ENCODE measurements around the gene GRIN2A.

Gene GRIN2A

GRCh38 chr16:10097271-10097670, 85.0 kb downstream of the GRIN2A start:
- Histone ChIP-seq H3K36me3 (ENCODE audit: control insufficient read depth, insufficient read depth, low read length) (no peaks in the 10 kb centered on the region), H3K9me3 (ENCODE audit: control insufficient read depth, low read length) (no peaks in the 10 kb centered on the region), H3K9ac (ENCODE audit: low read length) (no peak overlapping the region), H3K4me1 (ENCODE audit: control insufficient read depth, insufficient read depth, low read length) (no peaks in the 10 kb centered on the region), H3K27me3 (ENCODE audit: control insufficient read depth, insufficient read depth, low read length) (no peaks in the 10 kb centered on the region), H3K4me3 (ENCODE audit: low read length) (no peak overlapping the region)

GRCh38 chr16:10093576-10093975, 88.7 kb downstream of the GRIN2A start:
- Histone ChIP-seq H3K4me1 (ENCODE audit: control insufficient read depth, insufficient read depth, low read length) (no peaks in the 10 kb centered on the region), H3K9ac (ENCODE audit: low read length) (no peak overlapping the region), H3K9me3 (ENCODE audit: control insufficient read depth, low read length) (no peaks in the 10 kb centered on the region), H3K4me3 (ENCODE audit: low read length) (no peak overlapping the region), H3K36me3 (ENCODE audit: control insufficient read depth, insufficient read depth, low read length) (no peaks in the 10 kb centered on the region), H3K27me3 (ENCODE audit: control insufficient read depth, insufficient read depth, low read length) (no peaks in the 10 kb centered on the region)

GRCh38 chr16:10090816-10091215, 91.4 kb downstream of the GRIN2A start:
- H3K36me3 ChIP-seq (ENCODE audit: control insufficient read depth, insufficient read depth, low read length), result no peaks in the 10 kb centered on the region
- H3K4me3 ChIP-seq (ENCODE audit: low read length), result no peak overlapping the region
- peaks cover 4% of the 10 kb centered on the region for H3K4me1 ChIP-seq (ENCODE audit: control insufficient read depth, insufficient read depth, low read length)
- no peak overlapping the region for H3K9ac ChIP-seq (ENCODE audit: low read length)
- H3K27me3 ChIP-seq (ENCODE audit: control insufficient read depth, insufficient read depth, low read length), result no peaks in the 10 kb centered on the region
- no peaks in the 10 kb centered on the region for H3K9me3 ChIP-seq (ENCODE audit: control insufficient read depth, low read length)

- Histone ChIP-seq H3K27me3 (ENCODE audit: control insufficient read depth, insufficient read depth, low read length) (no peaks in the 10 kb centered on the region), H3K9me3 (ENCODE audit: control insufficient read depth, low read length) (no peaks in the 10 kb centered on the region), H3K36me3 (ENCODE audit: control insufficient read depth, insufficient read depth, low read length) (no peaks in the 10 kb centered on the region), H3K4me1 (ENCODE audit: control insufficient read depth, insufficient read depth, low read length) (peaks cover 4% of the 10 kb centered on the region), H3K9ac (ENCODE audit: low read length) (no peak overlapping the region), H3K4me3 (ENCODE audit: low read length) (no peak overlapping the region)
Measured at GRCh38 chr16:10088380-10088793, 93.8 kb downstream of the GRIN2A start.

- no peak overlapping the region for H3K9ac ChIP-seq (ENCODE audit: low read length)
- H3K27me3 ChIP-seq (ENCODE audit: control insufficient read depth, insufficient read depth, low read length), result no peaks in the 10 kb centered on the region
- no peak overlapping the region for H3K4me3 ChIP-seq (ENCODE audit: low read length)
- H3K36me3 ChIP-seq (ENCODE audit: control insufficient read depth, insufficient read depth, low read length), result no peaks in the 10 kb centered on the region
- no peaks in the 10 kb centered on the region for H3K9me3 ChIP-seq (ENCODE audit: control insufficient read depth, low read length)
- peaks cover 4% of the 10 kb centered on the region for H3K4me1 ChIP-seq (ENCODE audit: control insufficient read depth, insufficient read depth, low read length)
Measured at GRCh38 chr16:10087151-10087550, 95.1 kb downstream of the GRIN2A start.

GRCh38 chr16:10086620-10087019, 95.6 kb downstream of the GRIN2A start:
- Histone ChIP-seq H3K4me1 (ENCODE audit: control insufficient read depth, insufficient read depth, low read length) (peaks cover 5% of the 10 kb centered on the region), H3K36me3 (ENCODE audit: control insufficient read depth, insufficient read depth, low read length) (no peaks in the 10 kb centered on the region), H3K9ac (ENCODE audit: low read length) (no peak overlapping the region), H3K27me3 (ENCODE audit: control insufficient read depth, insufficient read depth, low read length) (no peaks in the 10 kb centered on the region), H3K4me3 (ENCODE audit: low read length) (no peak overlapping the region), H3K9me3 (ENCODE audit: control insufficient read depth, low read length) (no peaks in the 10 kb centered on the region)

DNA sequence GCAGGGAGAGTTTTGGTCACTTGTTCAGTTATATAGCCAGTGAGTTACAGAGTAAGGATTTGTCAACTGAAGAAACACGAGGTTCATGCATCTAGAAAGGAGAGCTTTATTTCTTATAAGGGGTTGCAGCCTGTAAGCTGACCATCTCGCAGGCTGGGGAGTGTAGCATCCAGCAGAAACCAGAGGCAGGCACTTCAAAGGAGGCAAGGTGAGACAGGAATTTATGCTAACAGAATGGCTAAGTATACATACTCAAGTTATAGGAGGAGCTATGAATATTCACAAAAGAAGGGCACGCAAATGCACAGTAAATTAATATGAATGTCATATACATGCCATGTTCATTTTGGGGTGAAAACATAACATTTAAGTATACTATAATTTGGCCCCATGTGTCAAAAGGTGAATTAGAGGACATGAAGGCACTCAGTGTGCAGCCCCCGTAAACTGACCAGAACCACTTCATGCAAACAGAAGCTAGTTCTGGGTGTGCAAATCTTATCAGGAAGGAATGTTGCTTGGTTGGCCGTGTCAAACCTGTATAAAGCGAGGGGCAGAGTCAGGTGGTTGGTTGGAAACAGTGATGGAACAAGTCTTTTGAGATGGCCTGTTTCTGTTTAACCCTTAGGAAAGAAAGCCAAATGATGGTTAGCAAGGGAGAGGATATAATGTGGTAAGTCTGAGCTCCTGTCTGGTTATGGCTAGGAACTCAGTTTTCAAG, 97.0 kb downstream of the GRIN2A start:
- Histone ChIP-seq H3K27me3 (ENCODE audit: control insufficient read depth, insufficient read depth, low read length) (no peaks in the 10 kb centered on the region), H3K36me3 (ENCODE audit: control insufficient read depth, insufficient read depth, low read length) (no peaks in the 10 kb centered on the region), H3K4me1 (ENCODE audit: control insufficient read depth, insufficient read depth, low read length) (peaks cover 19% of the 10 kb centered on the region), H3K4me3 (ENCODE audit: low read length) (no peak overlapping the region), H3K9ac (ENCODE audit: low read length) (no peak overlapping the region), H3K9me3 (ENCODE audit: control insufficient read depth, low read length) (no peaks in the 10 kb centered on the region)

DNA sequence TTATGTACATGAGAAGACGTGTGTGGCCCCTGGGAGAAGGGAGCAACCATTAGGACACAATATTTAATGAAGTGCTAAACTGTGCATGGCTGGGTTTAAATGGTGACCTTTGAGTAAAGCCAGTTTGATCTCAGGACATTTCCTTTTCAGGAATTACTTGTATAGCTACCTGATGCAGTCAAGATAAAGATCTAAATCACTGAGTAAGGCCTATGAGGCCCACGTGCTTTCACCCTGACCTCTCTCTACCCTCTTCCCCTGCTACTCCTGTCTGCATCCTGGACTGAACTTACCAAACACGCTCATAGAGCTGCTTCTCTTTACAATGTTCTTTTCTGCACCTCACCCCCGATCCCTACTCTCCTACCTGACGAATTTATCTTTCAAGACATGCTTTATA, 98.9 kb downstream of the GRIN2A start:
- no peak overlapping the region for H3K4me3 ChIP-seq (ENCODE audit: low read length)
- H3K4me1 ChIP-seq (ENCODE audit: control insufficient read depth, insufficient read depth, low read length), result peaks cover 38% of the 10 kb centered on the region
- no peaks in the 10 kb centered on the region for H3K27me3 ChIP-seq (ENCODE audit: control insufficient read depth, insufficient read depth, low read length)
- no peaks in the 10 kb centered on the region for H3K9me3 ChIP-seq (ENCODE audit: control insufficient read depth, low read length)
- no peak overlapping the region for H3K9ac ChIP-seq (ENCODE audit: low read length)
- H3K36me3 ChIP-seq (ENCODE audit: control insufficient read depth, insufficient read depth, low read length), result no peaks in the 10 kb centered on the region

- Histone ChIP-seq H3K27me3 (ENCODE audit: control insufficient read depth, insufficient read depth, low read length) (no peaks in the 10 kb centered on the region), H3K4me1 (ENCODE audit: control insufficient read depth, insufficient read depth, low read length) (peaks cover 43% of the 10 kb centered on the region), H3K4me3 (ENCODE audit: low read length) (no peak overlapping the region), H3K9ac (ENCODE audit: low read length) (no peak overlapping the region), H3K36me3 (ENCODE audit: control insufficient read depth, insufficient read depth, low read length) (no peaks in the 10 kb centered on the region), H3K9me3 (ENCODE audit: control insufficient read depth, low read length) (no peaks in the 10 kb centered on the region)
Measured at GRCh38 chr16:10081201-10081940, 100.9 kb downstream of the GRIN2A start.

DNA sequence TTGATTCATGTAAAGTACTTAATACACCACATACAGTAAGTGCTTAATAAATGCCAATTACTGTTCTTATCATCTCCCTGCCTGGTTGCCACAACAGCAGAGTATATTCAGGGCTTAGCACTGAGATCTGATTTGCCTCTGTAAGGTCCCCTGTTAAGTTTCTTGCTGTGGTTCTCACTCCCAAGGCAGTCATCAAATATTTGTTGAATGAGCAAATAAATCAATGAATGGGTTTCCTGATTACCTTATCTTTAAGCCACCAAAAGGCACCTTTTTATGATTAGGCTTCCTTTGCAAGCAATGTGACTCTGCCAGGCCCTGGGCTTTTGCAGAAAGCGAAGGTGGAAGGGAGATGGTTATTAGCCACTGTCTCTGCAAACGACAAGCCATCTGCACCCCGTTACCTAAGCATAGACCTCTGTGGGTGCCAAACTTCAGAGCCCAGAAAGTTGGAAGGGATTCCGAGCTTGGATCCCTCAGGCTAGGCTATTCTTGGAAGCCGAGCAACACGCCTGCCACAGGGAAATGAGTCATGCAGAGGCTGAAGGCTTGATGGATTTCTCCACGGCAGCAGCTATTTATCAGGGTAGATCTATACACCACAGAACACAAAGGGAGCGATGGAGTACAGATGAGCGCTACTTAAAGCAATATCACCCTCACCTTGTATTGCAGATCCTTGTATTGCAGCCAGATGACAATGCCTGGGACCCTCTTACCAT, 102.0 kb downstream of the GRIN2A start:
- Histone ChIP-seq H3K4me1 (ENCODE audit: control insufficient read depth, insufficient read depth, low read length) (peaks cover 45% of the 10 kb centered on the region), H3K9ac (ENCODE audit: low read length) (no peak overlapping the region), H3K9me3 (ENCODE audit: control insufficient read depth, low read length) (no peaks in the 10 kb centered on the region), H3K36me3 (ENCODE audit: control insufficient read depth, insufficient read depth, low read length) (no peaks in the 10 kb centered on the region), H3K27me3 (ENCODE audit: control insufficient read depth, insufficient read depth, low read length) (no peaks in the 10 kb centered on the region), H3K4me3 (ENCODE audit: low read length) (peak overlapping the region; percentile 16)

DNA sequence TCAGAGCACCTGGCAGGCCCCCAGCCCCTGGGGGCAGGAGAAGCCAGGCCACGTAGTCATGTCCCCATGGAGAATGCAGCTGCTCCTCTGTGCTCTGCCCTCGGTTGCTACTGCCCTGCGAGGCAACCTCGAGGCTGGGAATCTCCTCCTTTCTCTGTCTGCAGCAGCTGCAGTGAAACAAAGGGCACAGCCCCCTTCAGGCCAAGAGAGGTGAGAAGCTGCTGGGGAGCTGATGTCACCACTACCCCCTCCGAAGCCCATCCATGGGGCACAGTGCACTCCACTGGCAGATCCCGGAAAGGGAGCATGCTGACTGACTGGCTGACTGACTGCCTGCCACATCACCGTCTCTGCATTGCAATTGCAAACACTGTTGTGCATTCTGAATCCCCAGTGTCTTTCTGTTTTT, 103.7 kb downstream of the GRIN2A start:
- H3K9ac ChIP-seq (ENCODE audit: low read length), result no peak overlapping the region
- H3K4me1 ChIP-seq (ENCODE audit: control insufficient read depth, insufficient read depth, low read length), result peaks cover 45% of the 10 kb centered on the region
- H3K27me3 ChIP-seq (ENCODE audit: control insufficient read depth, insufficient read depth, low read length), result no peaks in the 10 kb centered on the region
- H3K4me3 ChIP-seq (ENCODE audit: low read length), result no peak overlapping the region
- no peaks in the 10 kb centered on the region for H3K36me3 ChIP-seq (ENCODE audit: control insufficient read depth, insufficient read depth, low read length)
- no peaks in the 10 kb centered on the region for H3K9me3 ChIP-seq (ENCODE audit: control insufficient read depth, low read length)

GRCh38 chr16:10077861-10078260, 104.4 kb downstream of the GRIN2A start:
- Histone ChIP-seq H3K4me1 (ENCODE audit: control insufficient read depth, insufficient read depth, low read length) (peaks cover 45% of the 10 kb centered on the region), H3K9ac (ENCODE audit: low read length) (no peak overlapping the region)

More at GRCh38 chr16:10077861-10078260, 104.4 kb downstream of the GRIN2A start:
- no peaks in the 10 kb centered on the region for H3K36me3 ChIP-seq (ENCODE audit: control insufficient read depth, insufficient read depth, low read length)
- H3K27me3 ChIP-seq (ENCODE audit: control insufficient read depth, insufficient read depth, low read length), result no peaks in the 10 kb centered on the region
- H3K9me3 ChIP-seq (ENCODE audit: control insufficient read depth, low read length), result no peaks in the 10 kb centered on the region
- H3K4me3 ChIP-seq (ENCODE audit: low read length), result no peak overlapping the region
